ENCODE measurements around the gene TMOD2. TPM values are rescaled to one million over a fixed set of nuclear protein-coding genes. Genes with fewer than 3 reads are reported as not detected.

TMOD2 gene
- total and polyA plus RNA-seq, 2 of the 8 experiments (the other 6 are each of a cell fraction or from before 2014, with no cell fraction given) = 0.80 to 6.5 TPM

DNA sequence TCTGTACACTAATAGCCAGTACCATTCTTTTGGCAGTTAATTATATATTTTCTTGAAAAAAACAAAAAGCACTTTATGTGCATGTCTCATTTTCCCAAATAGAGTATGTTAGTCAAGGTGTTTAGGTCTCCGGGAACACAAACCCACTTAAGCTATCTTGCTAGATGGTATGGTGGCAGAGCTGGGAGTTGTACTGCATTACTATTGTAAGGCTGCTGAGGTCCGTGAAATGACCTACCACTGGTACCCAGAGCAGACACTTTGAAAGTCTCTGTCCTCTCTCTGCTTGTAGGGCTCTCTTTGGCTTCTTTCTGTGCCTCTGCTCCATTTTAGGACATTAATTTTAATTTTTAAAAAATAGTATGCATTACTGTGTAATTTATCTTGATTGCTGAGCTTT lies 86.9 kb downstream of the TMOD2 start:
- CTCF ChIA-PET (ENCODE audit: partially characterized antibody) = interaction anchor here (0.6 to 2.5 kb wide), 5 partner anchors 12 to 341 kb away, joined by 4 to 7 read pairs (median 5); no protein-coding TSS in a partner anchor
- no peak for FAIRE-seq
- Histone ChIP-seq H3K9ac (replicated peaks in 1 of 4; ENCODE audit: extremely low read depth in 1 of 4, low read depth in 3 of 4, low read length in 3 of 4) (no peak overlapping the region), H3K27ac (ENCODE audit: low read depth, low read length) (no peak overlapping the region), H2BK12ac (ENCODE audit: low read depth, low read length) (no peak overlapping the region), H3K56ac (replicated peaks; ENCODE audit: insufficient read length, low read depth, low read length) (no peak overlapping the region), H3K27me3 (replicated peaks in 1 of 4; ENCODE audit: control insufficient read depth in 3 of 4, extremely low read depth in 1 of 4, insufficient read depth in 3 of 4, low read length in 3 of 4) (no peaks in the 10 kb centered on the region), H3K79me2 (ENCODE audit: control insufficient read depth in 1 of 2, insufficient read depth in 2 of 2, low read length in 2 of 2) (peaks cover 0 to 74% of the 10 kb centered on the region in 2 experiments; a peak in 3 of 4 replicates), H3K4me1 (replicated peaks in 1 of 4; ENCODE audit: control insufficient read depth in 3 of 4, insufficient read depth in 4 of 4, low read length in 3 of 4) (peaks cover 0 to 6% (median 3%) of the 10 kb centered on the region in 4 experiments; a peak in 3 of 7 replicates), H3K79me1 (ENCODE audit: low read depth, low read length) (peaks cover 11% of the 10 kb centered on the region; the same call in 1 of the 2 replicates), H2BK20ac (ENCODE audit: low read length) (no peak overlapping the region), H2AFZ (ENCODE audit: low read length) (no peak overlapping the region), H4K20me1 (replicated peaks in 1 of 2; ENCODE audit: control insufficient read depth in 1 of 2, insufficient read depth in 2 of 2, low read length in 2 of 2) (peaks cover 0 to 6% of the 10 kb centered on the region in 2 experiments), H3K9me3 (ENCODE audit: insufficient read depth in 2 of 2, low read depth in 1 of 2, low read length in 1 of 2) (no peaks in the 10 kb centered on the region), H3K23ac (ENCODE audit: insufficient read length) (no peak overlapping the region), H4K5ac (ENCODE audit: insufficient read length, low read depth, low read length) (no peak overlapping the region), H2BK5ac (ENCODE audit: low read depth, low read length) (no peak overlapping the region), H3K18ac (ENCODE audit: extremely low read depth, low read length) (no peak overlapping the region), H2AK5ac (ENCODE audit: low read depth, low read length) (no peak overlapping the region), H3K23me2 (ENCODE audit: low read depth, low read length) (no peaks in the 10 kb centered on the region), H3K36me3 (ENCODE audit: control insufficient read depth in 2 of 4, insufficient read depth in 4 of 4, low read length in 3 of 4) (no peaks in the 10 kb centered on the region), H4K91ac (replicated peaks; ENCODE audit: insufficient read length, low read length) (no peak overlapping the region), H3K4ac (replicated peaks; ENCODE audit: insufficient read length, low read depth, low read length) (no peak overlapping the region), H3K4me3 (ENCODE audit: extremely low read depth in 1 of 4, insufficient read depth in 2 of 4, low read depth in 3 of 4, low read length in 4 of 4) (no peak overlapping the region), H4K8ac (ENCODE audit: extremely low read depth, insufficient read depth, low read length) (no peak overlapping the region), H3K14ac (ENCODE audit: insufficient read length) (no peak overlapping the region), H3K4me2 (ENCODE audit: insufficient read depth in 1 of 2, low read depth in 2 of 2, low read length in 2 of 2) (no peak overlapping the region; a peak in 1 of 4 replicates), H2BK15ac (ENCODE audit: low read length) (no peak overlapping the region), H2BK120ac (replicated peaks; ENCODE audit: low read depth, low read length) (no peak overlapping the region)
- POLR2A ChIA-PET (ENCODE audit: partially characterized antibody) = no interaction called here
- DNase-seq (ENCODE audit: low read depth in 1 of 2, low spot score in 2 of 2) = no peak
- 88% methylated on average over 2 of the region's 2 CpGs; no CpG with 5 or more reads in 1 of the 2 experiments for WGBS, 2 experiments (ENCODE audit: extremely low coverage in 1 of 2, insufficient coverage in 1 of 2, insufficient read length in 1 of 2, insufficient replicate concordance in 2 of 2, low coverage in 1 of 2, low lambda C conversion rate in 2 of 2, missing lambda C conversion rate in 1 of 2)
- TF ChIP-seq CTBP2 (IDR thresholded peaks at IDR 0.05; ENCODE audit: borderline replicate concordance, insufficient read depth, insufficient read length, low read length) (no peak), ASH2L (IDR thresholded peaks at IDR 0.05; ENCODE audit: low read length) (no peak), SRF (IDR thresholded peaks at IDR 0.05; ENCODE audit: low read depth, low read length) (no peak), RNF2 (IDR thresholded peaks at IDR 0.05; ENCODE audit: borderline replicate concordance, low read depth, low read length, missing control alignments, poor library complexity, severe bottlenecking) (no peak), SIRT6 (IDR thresholded peaks at IDR 0.05; ENCODE audit: low read length) (no peak), YY1 (IDR thresholded peaks at IDR 0.05; ENCODE audit: low read depth, low read length) (no peak), KDM5A (IDR thresholded peaks at IDR 0.05; ENCODE audit: low read length) (no peak), FOSL1 (IDR thresholded peaks at IDR 0.05; ENCODE audit: insufficient read depth, low read depth, low read length) (no peak), TEAD4 (IDR thresholded peaks at IDR 0.05; ENCODE audit: low read depth, low read length) (no peak), CBX8 (IDR thresholded peaks at IDR 0.05; ENCODE audit: borderline replicate concordance, low read depth, low read length) (no peak), POLR2AphosphoS5 (IDR thresholded peaks at IDR 0.05; ENCODE audit: low read depth, low read length) (no peak)
- TF ChIP-seq, protein P1, sequence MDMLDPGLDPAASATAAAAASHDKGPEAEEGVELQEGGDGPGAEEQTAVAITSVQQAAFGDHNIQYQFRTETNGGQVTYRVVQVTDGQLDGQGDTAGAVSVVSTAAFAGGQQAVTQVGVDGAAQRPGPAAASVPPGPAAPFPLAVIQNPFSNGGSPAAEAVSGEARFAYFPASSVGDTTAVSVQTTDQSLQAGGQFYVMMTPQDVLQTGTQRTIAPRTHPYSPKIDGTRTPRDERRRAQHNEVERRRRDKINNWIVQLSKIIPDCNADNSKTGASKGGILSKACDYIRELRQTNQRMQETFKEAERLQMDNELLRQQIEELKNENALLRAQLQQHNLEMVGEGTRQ (IDR thresholded peaks at IDR 0.05; ENCODE audit: low read length) = no peak
- TF ChIP-seq, protein P2, sequence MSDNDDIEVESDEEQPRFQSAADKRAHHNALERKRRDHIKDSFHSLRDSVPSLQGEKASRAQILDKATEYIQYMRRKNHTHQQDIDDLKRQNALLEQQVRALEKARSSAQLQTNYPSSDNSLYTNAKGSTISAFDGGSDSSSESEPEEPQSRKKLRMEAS (IDR thresholded peaks at IDR 0.05) = no peak

All from H1 (cell line).